ENCODE measurements around the gene YTHDC1. TPM values are rescaled to one million over a fixed set of nuclear protein-coding genes. Genes with fewer than 3 reads are reported as not detected.
"Not testable (repeated sequence)": the region's sequence is repeated elsewhere in the genome, so short reads cannot be mapped to it uniquely, and the experiment has no call there.

YTHDC1 gene
- polyA plus RNA-seq, 2 donors: 38.5 to 45.2 TPM

DNA sequence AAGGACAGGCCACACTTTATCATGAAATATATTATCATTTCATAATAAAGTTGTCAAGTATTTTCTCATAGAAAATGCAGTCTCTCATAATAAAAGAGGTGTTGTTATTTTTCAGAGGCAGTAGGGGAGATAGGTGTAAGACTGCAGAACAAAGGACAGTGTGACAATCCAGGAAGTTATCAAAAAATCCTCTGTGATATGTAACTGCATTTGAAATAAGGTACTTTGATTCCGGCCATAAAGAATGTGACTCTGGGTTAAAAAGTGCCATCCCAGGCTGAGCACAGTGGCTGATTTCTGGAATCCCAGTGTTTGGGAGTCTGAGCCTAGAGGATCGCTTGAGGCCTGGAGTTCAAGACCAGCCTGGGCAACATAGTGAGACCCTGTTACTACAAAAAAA lies 66.8 kb downstream of the YTHDC1 start:
- 84 to 89% methylated on average over 2 of the region's 2 CpGs for WGBS, 2 donors
- Histone ChIP-seq H3K9me3 (ENCODE audit: control insufficient read depth in 2 of 2, insufficient read depth in 1 of 2, low read depth in 1 of 2, low read length in 1 of 2) (no peaks in the 10 kb centered on the region), H3K4me1 (ENCODE audit: control insufficient read depth in 2 of 2, insufficient read depth in 2 of 2, low read length in 1 of 2) (no peaks in the 10 kb centered on the region), H3K36me3 (ENCODE audit: control insufficient read depth in 2 of 2, insufficient read depth in 2 of 2, low read length in 1 of 2) (no peaks in the 10 kb centered on the region), H3K4me3 (ENCODE audit: low read depth in 1 of 2, low read length in 2 of 2) (no peak overlapping the region), H3K27me3 (ENCODE audit: control insufficient read depth in 1 of 2, insufficient read depth in 2 of 2, low read length in 2 of 2) (no peaks in the 10 kb centered on the region), H3K27ac (ENCODE audit: low read depth in 2 of 2, low read length in 1 of 2) (peak overlapping the region; percentile 16 to 33)

GRCh38 chr4:68281796-68282740 lies 67.8 kb downstream of the YTHDC1 start:
- H3K4me1 ChIP-seq (ENCODE audit: control insufficient read depth in 2 of 2, insufficient read depth in 2 of 2, low read length in 1 of 2); H3K27ac ChIP-seq (ENCODE audit: low read depth in 2 of 2, low read length in 1 of 2); H3K4me3 ChIP-seq (ENCODE audit: low read depth in 1 of 2, low read length in 2 of 2); H3K9me3 ChIP-seq (ENCODE audit: control insufficient read depth in 2 of 2, insufficient read depth in 1 of 2, low read depth in 1 of 2, low read length in 1 of 2); H3K27me3 ChIP-seq (ENCODE audit: control insufficient read depth in 1 of 2, insufficient read depth in 2 of 2, low read length in 2 of 2); H3K36me3 ChIP-seq (ENCODE audit: control insufficient read depth in 2 of 2, insufficient read depth in 2 of 2, low read length in 1 of 2): not testable (repeated sequence)
- WGBS, 2 donors: 66 to 76% methylated on average over 10 of the region's 10 CpGs

DNA sequence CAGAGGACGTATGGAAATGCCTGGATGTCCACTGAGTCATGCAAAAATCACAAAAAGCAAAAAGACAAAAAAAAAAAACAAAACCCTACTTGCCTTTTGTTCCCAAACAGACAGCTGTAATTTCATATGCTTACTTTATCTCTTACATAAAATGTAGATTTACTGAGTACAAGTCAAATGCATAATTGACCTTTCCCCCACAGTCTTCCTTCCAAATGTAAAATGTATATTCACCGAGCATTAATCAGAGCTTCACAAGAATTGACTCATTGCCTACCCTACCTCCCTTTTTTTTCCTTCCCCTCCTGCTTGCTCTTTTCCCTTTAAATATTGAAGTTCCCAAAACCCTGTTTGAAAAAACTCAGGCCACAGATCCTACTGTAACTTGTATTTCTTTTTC lies 71.9 kb downstream of the YTHDC1 start:
- no peaks in the 10 kb centered on the region for H3K36me3 ChIP-seq (ENCODE audit: control insufficient read depth in 2 of 2, insufficient read depth in 2 of 2, low read length in 1 of 2)
- 68 to 70% methylated on average over 2 of the region's 2 CpGs for WGBS, 2 donors
- H3K27me3 ChIP-seq (ENCODE audit: control insufficient read depth in 1 of 2, insufficient read depth in 2 of 2, low read length in 2 of 2): no peaks in the 10 kb centered on the region
- H3K4me3 ChIP-seq (ENCODE audit: low read depth in 1 of 2, low read length in 2 of 2): no peak overlapping the region
- no peaks in the 10 kb centered on the region for H3K4me1 ChIP-seq (ENCODE audit: control insufficient read depth in 2 of 2, insufficient read depth in 2 of 2, low read length in 1 of 2)
- no peak overlapping the region for H3K27ac ChIP-seq (ENCODE audit: low read depth in 2 of 2, low read length in 1 of 2)
- H3K9me3 ChIP-seq (ENCODE audit: control insufficient read depth in 2 of 2, insufficient read depth in 1 of 2, low read depth in 1 of 2, low read length in 1 of 2): no peaks in the 10 kb centered on the region

DNA sequence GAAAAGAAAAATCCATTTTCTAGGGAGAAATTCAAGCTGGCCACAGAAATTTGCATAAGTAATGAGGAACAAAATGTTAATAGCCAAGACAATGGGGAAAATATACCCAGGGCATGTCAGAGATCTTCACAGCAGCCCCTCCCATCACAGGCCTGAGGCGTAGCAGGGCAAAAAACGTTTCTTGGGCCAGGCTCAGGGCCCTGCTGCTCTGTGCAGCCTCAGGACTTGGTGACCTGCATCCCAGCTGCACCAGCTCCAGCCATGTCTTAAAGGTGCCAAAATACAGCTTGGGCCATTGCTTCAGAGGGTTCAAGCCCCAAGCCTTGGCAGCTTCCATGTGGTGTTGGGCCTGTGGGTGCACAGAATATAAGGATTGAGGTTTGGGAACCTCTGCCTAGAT lies 72.3 kb downstream of the YTHDC1 start:
- Histone ChIP-seq H3K27me3 (ENCODE audit: control insufficient read depth in 1 of 2, insufficient read depth in 2 of 2, low read length in 2 of 2) (no peaks in the 10 kb centered on the region), H3K36me3 (ENCODE audit: control insufficient read depth in 2 of 2, insufficient read depth in 2 of 2, low read length in 1 of 2) (no peaks in the 10 kb centered on the region), H3K4me3 (ENCODE audit: low read depth in 1 of 2, low read length in 2 of 2) (no peak overlapping the region), H3K27ac (ENCODE audit: low read depth in 2 of 2, low read length in 1 of 2) (no peak overlapping the region), H3K9me3 (ENCODE audit: control insufficient read depth in 2 of 2, insufficient read depth in 1 of 2, low read depth in 1 of 2, low read length in 1 of 2) (no peaks in the 10 kb centered on the region), H3K4me1 (ENCODE audit: control insufficient read depth in 2 of 2, insufficient read depth in 2 of 2, low read length in 1 of 2) (no peaks in the 10 kb centered on the region)
- WGBS, 2 donors: 43 to 50% methylated on average over 2 of the region's 2 CpGs

- Histone ChIP-seq H3K4me1 (ENCODE audit: control insufficient read depth in 2 of 2, insufficient read depth in 2 of 2, low read length in 1 of 2) (no peaks in the 10 kb centered on the region), H3K4me3 (ENCODE audit: low read depth in 1 of 2, low read length in 2 of 2) (no peak overlapping the region), H3K9me3 (ENCODE audit: control insufficient read depth in 2 of 2, insufficient read depth in 1 of 2, low read depth in 1 of 2, low read length in 1 of 2) (no peaks in the 10 kb centered on the region), H3K27me3 (ENCODE audit: control insufficient read depth in 1 of 2, insufficient read depth in 2 of 2, low read length in 2 of 2) (no peaks in the 10 kb centered on the region), H3K27ac (ENCODE audit: low read depth in 2 of 2, low read length in 1 of 2) (no peak overlapping the region), H3K36me3 (ENCODE audit: control insufficient read depth in 2 of 2, insufficient read depth in 2 of 2, low read length in 1 of 2) (no peaks in the 10 kb centered on the region)
- WGBS, 2 donors: 55 to 70% methylated on average over 2 of the region's 2 CpGs
These were observed 77.0 kb downstream of the YTHDC1 start for GRCh38 chr4:68272860-68273259.

DNA sequence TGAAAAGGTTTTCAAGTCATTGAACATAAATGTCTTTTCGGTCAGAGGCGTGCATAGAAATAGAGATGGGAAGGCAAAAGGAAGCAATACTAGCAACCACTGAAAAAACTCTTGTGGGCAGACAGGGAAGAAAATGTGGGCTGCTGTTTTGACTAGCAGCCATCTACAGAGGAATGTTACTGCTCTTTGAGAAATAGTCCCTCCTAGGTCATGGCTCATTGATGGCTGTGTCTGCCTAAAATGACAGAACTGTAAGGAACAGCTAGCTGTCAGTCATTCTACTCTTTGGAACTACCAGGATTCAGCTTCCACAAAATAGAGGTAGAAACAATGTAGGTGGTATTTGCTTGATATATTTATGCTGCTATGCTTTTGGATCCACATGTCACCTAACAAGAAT lies 77.5 kb downstream of the YTHDC1 start:
- WGBS, 2 donors: 52 to 63% methylated on average over 2 of the region's 2 CpGs

DNA sequence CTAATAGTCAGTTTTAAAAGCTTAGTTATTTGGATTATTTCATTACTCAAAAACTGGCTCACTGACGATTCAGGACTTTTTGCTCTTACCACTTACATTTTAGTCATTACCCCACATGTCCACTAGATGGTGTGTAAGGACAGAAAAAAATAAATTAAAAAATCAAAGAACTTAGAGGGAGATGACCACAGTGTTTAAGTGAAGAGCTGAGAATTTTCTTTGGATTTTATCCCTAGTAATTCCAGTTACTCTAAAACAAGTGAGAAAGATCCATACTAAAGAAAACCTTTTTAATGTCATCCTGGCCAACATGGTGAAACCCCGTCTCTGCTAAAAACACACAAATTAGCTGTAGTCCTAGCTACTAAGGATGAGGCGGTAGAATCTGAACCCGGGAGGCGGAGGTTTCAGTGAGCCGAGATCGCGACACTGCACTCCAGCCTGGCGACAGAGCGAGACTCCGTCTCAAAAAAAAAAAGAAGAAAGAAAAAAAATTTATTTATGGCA lies 78.0 kb downstream of the YTHDC1 start:
- no peak overlapping the region for H3K27ac ChIP-seq (ENCODE audit: low read depth in 2 of 2, low read length in 1 of 2)
- H3K9me3 ChIP-seq (ENCODE audit: control insufficient read depth in 2 of 2, insufficient read depth in 1 of 2, low read depth in 1 of 2, low read length in 1 of 2): no peaks in the 10 kb centered on the region
- no peaks in the 10 kb centered on the region for H3K4me1 ChIP-seq (ENCODE audit: control insufficient read depth in 2 of 2, insufficient read depth in 2 of 2, low read length in 1 of 2)
- H3K36me3 ChIP-seq (ENCODE audit: control insufficient read depth in 2 of 2, insufficient read depth in 2 of 2, low read length in 1 of 2): no peaks in the 10 kb centered on the region
- H3K4me3 ChIP-seq (ENCODE audit: low read depth in 1 of 2, low read length in 2 of 2): no peak overlapping the region
- WGBS, 2 donors: 33 to 41% methylated on average over 11 of the region's 11 CpGs
- H3K27me3 ChIP-seq (ENCODE audit: control insufficient read depth in 1 of 2, insufficient read depth in 2 of 2, low read length in 2 of 2): no peaks in the 10 kb centered on the region

More for the DNA sequence above, 77.5 kb downstream of the YTHDC1 start:
- Histone ChIP-seq H3K36me3 (ENCODE audit: control insufficient read depth in 2 of 2, insufficient read depth in 2 of 2, low read length in 1 of 2) (no peaks in the 10 kb centered on the region), H3K9me3 (ENCODE audit: control insufficient read depth in 2 of 2, insufficient read depth in 1 of 2, low read depth in 1 of 2, low read length in 1 of 2) (no peaks in the 10 kb centered on the region), H3K4me3 (ENCODE audit: low read depth in 1 of 2, low read length in 2 of 2) (no peak overlapping the region), H3K27me3 (ENCODE audit: control insufficient read depth in 1 of 2, insufficient read depth in 2 of 2, low read length in 2 of 2) (no peaks in the 10 kb centered on the region), H3K4me1 (ENCODE audit: control insufficient read depth in 2 of 2, insufficient read depth in 2 of 2, low read length in 1 of 2) (no peaks in the 10 kb centered on the region), H3K27ac (ENCODE audit: low read depth in 2 of 2, low read length in 1 of 2) (no peak overlapping the region)

DNA sequence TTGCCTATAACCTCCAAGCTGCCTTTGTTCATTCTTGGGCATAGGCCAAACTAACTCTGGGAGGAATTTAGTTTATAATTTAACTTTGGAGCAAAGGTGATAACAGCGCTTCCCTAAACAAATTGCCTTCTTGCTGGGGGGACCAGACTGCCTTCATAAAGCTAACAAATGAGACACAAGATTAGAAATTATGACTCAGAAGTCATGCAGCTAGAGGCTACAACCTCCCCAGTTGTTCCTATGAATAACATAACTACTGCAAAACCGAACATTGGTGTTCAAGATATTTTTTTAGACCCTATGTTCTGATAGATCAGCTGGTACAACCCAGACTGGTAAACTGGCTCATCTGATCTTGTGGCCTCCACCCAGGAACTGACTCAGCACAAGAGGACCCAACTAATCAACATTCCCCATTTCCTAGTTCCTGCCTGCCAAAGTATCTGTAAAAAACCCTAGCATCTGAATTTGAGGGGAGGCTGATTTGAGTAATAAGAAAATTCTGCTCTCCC lies 82.4 kb downstream of the YTHDC1 start:
- Histone ChIP-seq H3K4me1 (ENCODE audit: control insufficient read depth in 2 of 2, insufficient read depth in 2 of 2, low read length in 1 of 2) (no peaks in the 10 kb centered on the region), H3K27ac (ENCODE audit: low read depth in 2 of 2, low read length in 1 of 2) (no peak overlapping the region), H3K4me3 (ENCODE audit: low read depth in 1 of 2, low read length in 2 of 2) (no peak overlapping the region), H3K27me3 (ENCODE audit: control insufficient read depth in 1 of 2, insufficient read depth in 2 of 2, low read length in 2 of 2) (no peaks in the 10 kb centered on the region), H3K36me3 (ENCODE audit: control insufficient read depth in 2 of 2, insufficient read depth in 2 of 2, low read length in 1 of 2) (no peaks in the 10 kb centered on the region), H3K9me3 (ENCODE audit: control insufficient read depth in 2 of 2, insufficient read depth in 1 of 2, low read depth in 1 of 2, low read length in 1 of 2) (no peaks in the 10 kb centered on the region)
- WGBS, 2 donors: 68% methylated on average over 2 of the region's 2 CpGs

- Histone ChIP-seq H3K9me3 (ENCODE audit: control insufficient read depth in 2 of 2, insufficient read depth in 1 of 2, low read depth in 1 of 2, low read length in 1 of 2) (no peaks in the 10 kb centered on the region), H3K27me3 (ENCODE audit: control insufficient read depth in 1 of 2, insufficient read depth in 2 of 2, low read length in 2 of 2) (no peaks in the 10 kb centered on the region), H3K36me3 (ENCODE audit: control insufficient read depth in 2 of 2, insufficient read depth in 2 of 2, low read length in 1 of 2) (no peaks in the 10 kb centered on the region), H3K4me1 (ENCODE audit: control insufficient read depth in 2 of 2, insufficient read depth in 2 of 2, low read length in 1 of 2) (no peaks in the 10 kb centered on the region), H3K27ac (ENCODE audit: low read depth in 2 of 2, low read length in 1 of 2) (no peak overlapping the region), H3K4me3 (ENCODE audit: low read depth in 1 of 2, low read length in 2 of 2) (no peak overlapping the region)
- WGBS, 2 donors: 71 to 83% methylated on average over 3 of the region's 3 CpGs
These were observed 84.9 kb downstream of the YTHDC1 start for GRCh38 chr4:68264875-68265565.
